Aorta (tissue), 5 donors: ENCODE results near the gene TRIM13. TPM values are rescaled to one million over a fixed set of nuclear protein-coding genes. Genes with fewer than 3 reads are reported as not detected.

Source experiments
- ATAC-seq: fragments of 200-7000 bp; cut with Tn5 transposase; one replicate; pipeline ENCODE4 v1.9.1; 2022; ENCODE audit warnings: moderate library complexity; ENCODE audit not compliant: low FRiP score
- DNase-seq, 2 donors: peaks; one replicate each; pipeline ENCODE4 v3.0.0-alpha.2; 2020
- H3K27ac ChIP-seq, 2 donors: one replicate each; pipeline ENCODE4 v1.5.1; 2013; ENCODE audit warnings: low read length in 2 of 2, mild to moderate bottlenecking in 2 of 2, moderate library complexity in 2 of 2, control low read depth in 1 of 2, inconsistent platforms in 1 of 2, low read depth in 1 of 2
- H3K27me3 ChIP-seq, 2 donors: one replicate each; pipeline ENCODE4 v1.6.1; 2013; ENCODE audit warnings: control low read depth in 1 of 2, low read length in 1 of 2, mild to moderate bottlenecking in 1 of 2, moderate library complexity in 1 of 2; ENCODE audit not compliant: insufficient read depth in 2 of 2, control insufficient read depth in 1 of 2
- H3K36me3 ChIP-seq, 2 donors: one replicate each; pipeline ENCODE4 v1.6.1; 2013; ENCODE audit warnings: control low read depth in 1 of 2, low read length in 1 of 2, mild to moderate bottlenecking in 1 of 2; ENCODE audit not compliant: insufficient read depth in 2 of 2, control insufficient read depth in 1 of 2
- H3K4me1 ChIP-seq, 2 donors: one replicate each; pipeline ENCODE4 v1.6.1; 2013; ENCODE audit warnings: low read length in 2 of 2, control low read depth in 1 of 2, mild to moderate bottlenecking in 1 of 2, moderate library complexity in 1 of 2; ENCODE audit not compliant: insufficient read depth in 2 of 2, control insufficient read depth in 1 of 2
- H3K4me3 ChIP-seq, 2 donors: one replicate each; pipeline ENCODE4 v1.5.1; 2013; ENCODE audit warnings: low read length in 2 of 2, control low read depth in 1 of 2, mild to moderate bottlenecking in 1 of 2
- H3K9me3 ChIP-seq: one replicate; pipeline ENCODE4 v1.6.1; 2013; ENCODE audit warnings: mild to moderate bottlenecking, low read length; ENCODE audit not compliant: control insufficient read depth
- WGBS, 2 donors: extraction: QIAGEN DNeasy Blood & Tissue Kit; methylation state at CpG; one replicate each; pipeline ENCODE4 v1.1.7; 2013; 5-methylcytosine and 5-hydroxymethylcytosine counted together
- intact Hi-C, 2 donors: fragments of 100-400 bp; cut with DNase I; formaldehyde crosslinking; loops; one replicate each; pipeline versions ENCODE4 v1.14.2 to v1.15.0; 2022
- microRNA-seq, 2 donors: library from miRNA; unstranded; fragments of <30 nt; microRNA quantifications; one replicate each; pipeline ENCODE4 v1.2.0, GENCODE V29; 2020
- polyA plus RNA-seq, 2 donors: library from polyadenylated mRNA; stranded (reverse); fragments of 200-250 nt; gene quantifications; one replicate each; pipeline ENCODE4 v1.2.3, GENCODE V29; 2013
- total RNA-seq, 2 donors: library from RNA; stranded (reverse); fragmentation: NEBNext Ultra II Directional; extraction: Animal tissue kit (Norgen Biotek cat#: 25700); gene quantifications; one replicate each; pipeline ENCODE4 v1.2.1, GENCODE V29; 2021
- donor health status: healthy with polysubstance abuse.
- donor health status: Bipolar disorder and iron deficiency.
- donor health status: DM: no; HTN: no; CAD: no.
- donor health status: DM: no; HTN: no; CAD: no.
- donor health status: DM: yes; HTN: yes; CAD: no.

Gene TRIM13
- total and polyA plus RNA-seq, 4 donors, result 7.3 to 27.6 (median 24.8) TPM

- intact Hi-C loops, result no loop called here
- DNase-seq (no peak), ATAC-seq (no peak)
- Histone ChIP-seq H3K4me1 (no peaks in the 10 kb centered on the region), H3K4me3 (no peak overlapping the region), H3K27me3 (no peaks in the 10 kb centered on the region), H3K27ac (no peak overlapping the region), H3K9me3 (no peaks in the 10 kb centered on the region), H3K36me3 (peaks cover 0 to 3% of the 10 kb centered on the region in 2 donors)
- 71 to 84% methylated on average over 1 of the region's 1 CpG for WGBS, 2 donors
Measured at GRCh38 chr13:50065712-50066111, 68.9 kb downstream of the TRIM13 start.

Small RNA genes within 50 kb of the gene (microRNA-seq; reads per million reads assigned to microRNA genes)
- gene MIR15A (1,126 to 3,115 reads per million in 2 donors), gene MIR16-1 (430 to 1,290 reads per million in 2 donors), gene MIR3613 (16.1 to 51.7 reads per million in 2 donors)

Other genes starting within 250 kb of the TRIM13 start
- 10 to 100 TPM; 29.3 to 29.9 TPM for gene KPNA3, start 204.4 kb upstream of the TRIM13 start, total RNA-seq
- gene KPNA3, start 204.4 kb upstream of the TRIM13 start, polyA plus RNA-seq, result 10 to 100 TPM; 11.6 to 22.7 TPM
- gene SPRYD7, start 60.7 kb upstream of the TRIM13 start, total RNA-seq, result 1 to 10 TPM; 7.3 to 8.6 TPM
- 1 to 10 TPM; 3.4 to 7.0 TPM for gene SPRYD7, start 60.7 kb upstream of the TRIM13 start, polyA plus RNA-seq
- under 1 TPM in 1 of 2 donors, not detected in 1; 0.45 TPM for gene KCNRG, start 18.4 kb downstream of the TRIM13 start, total RNA-seq
- gene KCNRG, start 18.4 kb downstream of the TRIM13 start, polyA plus RNA-seq, result 1 to 10 TPM in 1 of 2 donors, not detected in 1; 1.7 TPM